Measurements from ENCODE around the gene LYPD3.
A peak's percentile ranks its signal among the peaks of the same experiment; 100 is the strongest.
"Not testable (repeated sequence)": the region's sequence is repeated elsewhere in the genome, so short reads cannot be mapped to it uniquely, and the experiment has no call there.

The LYPD3 gene

GRCh38 chr19:43460362-43461016, 4.9 kb downstream of the LYPD3 start:
- H3K9me3 Mint-ChIP-seq = no peaks in the 10 kb centered on the region
- DNase-seq (ENCODE audit: low spot score in 2 of 2) (no peak), ATAC-seq (no peak)
- H3K27ac Mint-ChIP-seq = no peak overlapping the region
- H3K4me1 Mint-ChIP-seq = peaks cover 35% of the 10 kb centered on the region
- no peak overlapping the region for H3K4me3 Mint-ChIP-seq
- H3K36me3 Mint-ChIP-seq = peaks cover 4% of the 10 kb centered on the region

- ATAC-seq (no peak), DNase-seq (ENCODE audit: low spot score in 2 of 2) (no peak)
- no peaks in the 10 kb centered on the region for H3K9me3 Mint-ChIP-seq
- H3K4me3 Mint-ChIP-seq = no peak overlapping the region
- H3K36me3 Mint-ChIP-seq = peaks cover 4% of the 10 kb centered on the region
- H3K4me1 Mint-ChIP-seq = peaks cover 21% of the 10 kb centered on the region
- no peak overlapping the region for H3K27ac Mint-ChIP-seq
Measured at GRCh38 chr19:43457809-43458208, 7.6 kb downstream of the LYPD3 start.

- ATAC-seq (no peak), DNase-seq (ENCODE audit: low spot score in 2 of 2) (no peak)
- Mint-ChIP-seq H3K4me1 (peaks cover 1% of the 10 kb centered on the region), H3K9me3 (peaks cover 3% of the 10 kb centered on the region), H3K4me3 (no peak overlapping the region), H3K27ac (no peak overlapping the region), H3K36me3 (no peaks in the 10 kb centered on the region)
Measured at GRCh38 chr19:43455321-43456113, 9.9 kb downstream of the LYPD3 start.

- Mint-ChIP-seq H3K36me3 (no peaks in the 10 kb centered on the region), H3K4me3 (no peak overlapping the region), H3K9me3 (peaks cover 3% of the 10 kb centered on the region), H3K4me1 (no peaks in the 10 kb centered on the region), H3K27ac (no peak overlapping the region)
- DNase-seq (ENCODE audit: low spot score in 2 of 2) (no peak), ATAC-seq (no peak)
Measured at GRCh38 chr19:43454031-43454430, 11.4 kb downstream of the LYPD3 start.

GRCh38 chr19:43452582-43452981, 12.8 kb downstream of the LYPD3 start:
- no peak overlapping the region for H3K4me3 Mint-ChIP-seq
- H3K27ac Mint-ChIP-seq = no peak overlapping the region
- ATAC-seq = no peak
- peaks cover 3% of the 10 kb centered on the region for H3K9me3 Mint-ChIP-seq
- DNase-seq (ENCODE audit: low spot score in 2 of 2) = no peak
- peaks cover under 1% of the 10 kb centered on the region for H3K4me1 Mint-ChIP-seq
- H3K36me3 Mint-ChIP-seq = no peaks in the 10 kb centered on the region

- ATAC-seq (no peak), DNase-seq (ENCODE audit: low spot score in 2 of 2) (no peak)
- Mint-ChIP-seq H3K4me3 (no peak overlapping the region), H3K27ac (no peak overlapping the region), H3K36me3 (no peaks in the 10 kb centered on the region), H3K4me1 (peaks cover 10% of the 10 kb centered on the region), H3K9me3 (peaks cover 3% of the 10 kb centered on the region)
Measured at GRCh38 chr19:43450545-43450997, 14.8 kb downstream of the LYPD3 start.

- no peak for DNase-seq (ENCODE audit: low spot score in 2 of 2)
- peaks cover 10% of the 10 kb centered on the region for H3K4me1 Mint-ChIP-seq
- H3K4me3 Mint-ChIP-seq = no peak overlapping the region
- no peak for ATAC-seq
- no peak overlapping the region for H3K27ac Mint-ChIP-seq
- H3K9me3 Mint-ChIP-seq = peaks cover 2% of the 10 kb centered on the region
- no peaks in the 10 kb centered on the region for H3K36me3 Mint-ChIP-seq
Measured at GRCh38 chr19:43447655-43448054, 17.8 kb downstream of the LYPD3 start.

GRCh38 chr19:43446746-43447489, 18.5 kb downstream of the LYPD3 start:
- Mint-ChIP-seq H3K27ac (no peak overlapping the region), H3K4me3 (no peak overlapping the region), H3K4me1 (peaks cover 10% of the 10 kb centered on the region), H3K36me3 (no peaks in the 10 kb centered on the region), H3K9me3 (no peaks in the 10 kb centered on the region)
- ATAC-seq (peak; percentile 82), DNase-seq (ENCODE audit: low spot score in 2 of 2) (peak; percentile 61 to 81)

- no peak for DNase-seq (ENCODE audit: low spot score in 2 of 2)
- no peak overlapping the region for H3K27ac Mint-ChIP-seq
- no peak for ATAC-seq
- H3K36me3 Mint-ChIP-seq = peaks cover 5% of the 10 kb centered on the region
- H3K4me3 Mint-ChIP-seq = no peak overlapping the region
- H3K4me1 Mint-ChIP-seq = peaks cover 10% of the 10 kb centered on the region
- H3K9me3 Mint-ChIP-seq = no peaks in the 10 kb centered on the region
Measured at GRCh38 chr19:43445426-43445825, 20.0 kb downstream of the LYPD3 start.

GRCh38 chr19:43444531-43445287, 20.7 kb downstream of the LYPD3 start:
- Mint-ChIP-seq H3K27ac (no peak overlapping the region), H3K36me3 (peaks cover 5% of the 10 kb centered on the region), H3K9me3 (no peaks in the 10 kb centered on the region), H3K4me3 (no peak overlapping the region), H3K4me1 (peaks cover 10% of the 10 kb centered on the region)
- no peak for DNase-seq (ENCODE audit: low spot score in 2 of 2)
- ATAC-seq = no peak

GRCh38 chr19:43444091-43444490, 21.3 kb downstream of the LYPD3 start:
- H3K9me3 Mint-ChIP-seq; H3K4me3 Mint-ChIP-seq; H3K27ac Mint-ChIP-seq; ATAC-seq; H3K36me3 Mint-ChIP-seq; DNase-seq (ENCODE audit: low spot score in 2 of 2): not testable (repeated sequence)
- peaks cover 14% of the 10 kb centered on the region for H3K4me1 Mint-ChIP-seq

GRCh38 chr19:43441716-43442115, 23.7 kb downstream of the LYPD3 start:
- peaks cover 5% of the 10 kb centered on the region for H3K36me3 Mint-ChIP-seq
- no peak overlapping the region for H3K27ac Mint-ChIP-seq
- no peaks in the 10 kb centered on the region for H3K9me3 Mint-ChIP-seq
- peaks cover 26% of the 10 kb centered on the region for H3K4me1 Mint-ChIP-seq
- no peak for DNase-seq (ENCODE audit: low spot score in 2 of 2)
- H3K4me3 Mint-ChIP-seq = no peak overlapping the region
- no peak for ATAC-seq

GRCh38 chr19:43439709-43440063, 25.7 kb downstream of the LYPD3 start:
- peaks cover 31% of the 10 kb centered on the region for H3K4me1 Mint-ChIP-seq
- DNase-seq (ENCODE audit: low spot score in 2 of 2) (no peak), ATAC-seq (no peak)
- no peak overlapping the region for H3K27ac Mint-ChIP-seq
- peaks cover 9% of the 10 kb centered on the region for H3K36me3 Mint-ChIP-seq
- H3K9me3 Mint-ChIP-seq = no peaks in the 10 kb centered on the region
- H3K4me3 Mint-ChIP-seq = no peak overlapping the region

GRCh38 chr19:43439032-43439708, 26.2 kb downstream of the LYPD3 start:
- peak overlapping the region; percentile 13 for H3K4me3 Mint-ChIP-seq

More at GRCh38 chr19:43439032-43439708, 26.2 kb downstream of the LYPD3 start:
- ATAC-seq (peak; percentile 55), DNase-seq (ENCODE audit: low spot score in 2 of 2) (no peak)
- H3K36me3 Mint-ChIP-seq = peaks cover 9% of the 10 kb centered on the region
- peaks cover 31% of the 10 kb centered on the region for H3K4me1 Mint-ChIP-seq
- H3K9me3 Mint-ChIP-seq = no peaks in the 10 kb centered on the region
- H3K27ac Mint-ChIP-seq = peak overlapping the region; percentile 50

Measured in stimulated activated effector memory CD8-positive, alpha-beta T cell treated with anti-CD3 and anti-CD28 coated beads, Interleukin-12 subunit alpha, Interleukin-12 subunit beta, amount 100 ng/mL, for 72 hours (primary cell).